Metanephros (tissue), 1 donor: Measurements from ENCODE around the gene PRPF19. TPM values are rescaled to one million over a fixed set of nuclear protein-coding genes. Genes with fewer than 3 reads are reported as not detected.

Experiments used
- total RNA-seq: library from RNA; depleted of rRNA; stranded (reverse); fragments of >200 nt; gene quantifications from one replicate; pipeline ENCODE4 v1.2.3, GENCODE V29; 2014

Gene PRPF19
- total RNA-seq: 78.2 TPM

GRCh38 chr11:60906132-60906972 lies at the start of gene PRPF19:
Gene PRPF19 (minus strand): TSS chr11:60906585. CDS start chr11:60906382, 203 bp downstream.

GRCh38 chr11:60951904-60952741 lies 45.7 kb upstream of the PRPF19 start, which contains the start of gene SLC15A3:
Gene SLC15A3 (minus strand): TSS chr11:60952176. CDS start chr11:60951551, 625 bp downstream.

GRCh38 chr11:60924110-60924905 lies 17.9 kb upstream of the PRPF19 start, which contains the start of gene TMEM132A:
Gene TMEM132A (plus strand): TSS chr11:60924460. CDS start chr11:60924634, 174 bp downstream.

GRCh38 chr11:60913793-60914632 lies 7.6 kb upstream of the PRPF19 start, which contains the start of gene TMEM109:
Gene TMEM109 (plus strand): TSS chr11:60914158. CDS start chr11:60919694, 5,536 bp downstream.

GRCh38 chr11:60866911-60867870 lies 39.2 kb downstream of the PRPF19 start, which contains the start of gene ZP1:
Gene ZP1 (plus strand): TSS chr11:60867542. CDS start chr11:60867562, 20 bp downstream.

GRCh38 chr11:60855726-60856633 lies 50.4 kb downstream of the PRPF19 start, which contains the start of gene PTGDR2:
Gene PTGDR2 (minus strand): TSS chr11:60855950. CDS start chr11:60853722, 2,228 bp downstream.

GRCh38 chr11:60841797-60842667 lies 64.4 kb downstream of the PRPF19 start, which contains the start of gene CCDC86:
Gene CCDC86 (plus strand): TSS chr11:60842113. CDS start chr11:60842125, 12 bp downstream.

Other genes with a start within 250 kb of the PRPF19 start
- gene MS4A8, start 207.0 kb downstream of the PRPF19 start, total RNA-seq: 0.29 TPM
- not detected for gene MS4A18, start 181.9 kb downstream of the PRPF19 start, total RNA-seq
- gene MS4A15, start 149.7 kb downstream of the PRPF19 start, total RNA-seq: not detected
- gene MS4A10, start 121.3 kb downstream of the PRPF19 start, total RNA-seq: not detected
- gene CCDC86, start 64.5 kb downstream of the PRPF19 start, total RNA-seq: 11.6 TPM
- gene PTGDR2, start 50.6 kb downstream of the PRPF19 start, total RNA-seq: 1.3 TPM
- not detected for gene ZP1, start 39.0 kb downstream of the PRPF19 start, total RNA-seq
- gene TMEM109, start 7.6 kb upstream of the PRPF19 start, total RNA-seq: 72.7 TPM
- 55.6 TPM for gene TMEM132A, start 17.9 kb upstream of the PRPF19 start, total RNA-seq
- 21.6 TPM for gene SLC15A3, start 45.6 kb upstream of the PRPF19 start, total RNA-seq
- 1.2 TPM for gene CD6, start 65.1 kb upstream of the PRPF19 start, total RNA-seq
- 0.12 TPM for gene CD5, start 195.9 kb upstream of the PRPF19 start, total RNA-seq